ENCODE data around the gene ZBTB21.
"Not testable (repeated sequence)": the region's sequence is repeated elsewhere in the genome, so short reads cannot be mapped to it uniquely, and the experiment has no call there.

ZBTB21 gene

DNA sequence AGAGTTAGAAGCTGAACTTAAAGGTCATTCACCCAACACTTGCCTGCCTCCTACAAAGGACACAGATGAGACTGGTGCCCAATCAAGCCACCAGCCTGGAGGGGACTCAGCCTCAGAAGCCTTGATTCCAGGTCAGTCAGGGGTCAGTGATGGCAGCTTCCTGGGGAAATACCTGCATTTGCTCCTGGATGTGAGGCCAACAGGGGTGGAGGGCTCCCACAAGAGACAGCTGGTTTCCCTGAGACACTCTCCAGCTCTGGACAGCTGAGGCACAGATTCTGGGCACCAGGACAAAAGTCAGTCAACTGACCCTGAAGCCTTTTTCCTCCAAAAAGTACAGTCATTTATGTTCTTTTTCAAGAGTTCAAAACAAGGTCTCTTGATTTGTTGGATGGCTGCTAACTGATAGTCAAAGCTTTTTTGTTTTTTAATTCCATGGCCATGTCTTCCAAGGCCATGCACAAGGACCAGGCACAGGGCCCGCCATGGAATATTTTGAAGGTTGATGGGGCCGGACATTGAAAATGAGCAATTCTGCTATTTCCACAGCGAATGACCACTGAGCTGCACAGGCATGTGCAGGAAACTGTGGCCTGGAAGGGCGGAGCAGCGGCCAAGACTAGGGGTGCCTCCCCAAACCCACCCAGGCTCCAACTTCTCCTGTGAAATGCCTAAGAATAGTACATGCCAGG is 58.1 kb downstream of the ZBTB21 start:
- DNase-seq (ENCODE audit: low spot score) = no peak

DNA sequence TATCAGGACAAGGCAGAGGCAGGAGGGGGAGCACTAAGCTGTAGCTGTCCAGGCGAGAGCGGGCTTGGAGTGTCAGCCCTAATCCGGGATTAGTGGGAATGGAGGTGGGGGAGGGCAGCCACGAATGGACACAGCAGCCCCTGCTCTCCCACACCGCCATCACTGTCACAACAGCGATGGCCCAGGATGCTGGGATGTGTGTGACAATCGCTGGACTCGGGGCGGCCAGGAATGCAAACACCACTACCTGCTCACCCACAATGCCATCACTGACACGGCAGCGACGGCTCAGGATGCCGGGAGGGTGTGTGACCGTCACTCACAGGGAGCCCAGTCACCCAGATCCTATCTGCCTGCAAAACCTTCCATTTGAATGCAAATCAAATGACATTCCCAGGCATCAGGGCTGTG is 59.2 kb downstream of the ZBTB21 start:
- DNase-seq (ENCODE audit: low spot score) = no peak

DNA sequence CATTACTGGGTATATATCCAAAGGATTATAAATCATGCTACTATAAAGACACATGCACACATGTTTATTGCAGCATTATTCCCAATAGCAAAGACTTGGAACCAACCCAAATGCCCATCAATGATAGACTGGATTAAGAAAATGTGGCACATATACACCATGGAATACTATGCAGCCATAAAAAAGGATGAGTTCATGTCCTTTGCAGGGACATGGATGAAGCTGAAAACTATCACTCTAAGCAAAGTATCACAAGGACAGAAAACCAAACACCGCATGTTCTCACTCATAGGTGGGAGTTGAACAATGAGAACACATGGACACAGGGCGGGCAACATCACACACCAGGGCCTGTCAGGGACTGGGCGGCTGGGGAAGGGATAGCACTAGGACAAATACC is 60.5 kb downstream of the ZBTB21 start:
- not testable (repeated sequence) for DNase-seq (ENCODE audit: low spot score)

DNA sequence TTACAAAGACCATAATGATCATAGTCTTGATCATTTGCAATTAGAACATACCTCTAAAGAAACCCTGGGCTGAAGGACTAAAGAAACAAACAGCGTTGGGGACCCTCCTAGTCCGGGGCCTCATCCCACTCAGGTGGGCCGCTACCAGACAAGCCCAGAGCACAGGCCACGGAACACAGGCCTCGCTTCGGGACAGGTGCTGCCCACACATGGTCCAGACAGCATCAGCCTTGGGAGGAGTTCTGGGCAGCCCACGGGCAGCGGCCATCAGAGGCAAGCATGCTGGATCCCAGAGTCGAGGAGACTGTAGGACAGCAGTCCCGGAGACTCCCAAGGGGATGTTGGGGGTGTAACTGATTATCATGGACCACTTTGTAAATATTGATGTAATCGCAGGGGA is 61.3 kb downstream of the ZBTB21 start:
- DNase-seq (ENCODE audit: low spot score) = no peak

DNA sequence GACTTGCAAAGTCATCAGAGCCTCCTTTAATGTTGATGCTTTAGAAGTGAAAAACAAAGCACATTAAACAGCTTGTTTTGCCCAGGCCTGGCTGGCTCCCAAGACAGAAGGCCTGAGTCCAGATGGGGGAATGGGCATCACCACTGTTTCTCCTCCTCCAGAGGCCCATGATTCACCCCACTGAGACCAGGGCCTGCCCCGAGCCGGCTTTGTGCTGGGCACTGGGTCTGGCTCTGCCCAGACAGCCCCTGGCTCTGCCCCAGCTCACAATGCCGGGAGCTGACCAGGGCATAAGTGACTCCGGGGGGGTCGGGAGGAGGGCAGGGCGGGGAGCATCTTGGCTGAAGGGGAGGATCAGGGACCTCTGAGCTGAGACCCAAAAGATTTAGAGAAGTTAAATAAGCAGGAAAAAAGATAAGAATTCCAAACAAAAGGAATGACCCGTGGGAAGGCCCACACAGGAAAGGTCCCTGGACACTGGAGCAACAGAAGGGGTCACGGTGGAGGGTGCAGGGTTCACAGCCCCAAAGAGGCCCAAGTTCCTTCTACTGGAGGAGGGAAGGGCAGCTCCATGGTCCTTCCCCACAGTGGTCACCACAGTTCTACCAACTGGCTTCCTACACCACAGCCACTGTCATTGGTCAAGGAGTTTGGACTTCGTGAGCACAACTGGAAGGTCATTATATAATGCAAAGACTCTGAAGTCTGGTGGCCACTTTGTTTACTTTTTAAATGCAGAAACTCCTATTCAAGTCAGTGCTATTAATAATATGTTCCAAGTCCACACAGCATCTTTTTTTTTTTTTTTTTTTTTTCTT is 61.9 kb downstream of the ZBTB21 start:
- DNase-seq (ENCODE audit: low spot score) = peak; percentile 55

GRCh38 chr21:41945982-41946381 is 64.2 kb downstream of the ZBTB21 start:
- DNase-seq (ENCODE audit: low spot score) = no peak

- no peak for DNase-seq (ENCODE audit: low spot score)
Observed at GRCh38 chr21:41943851-41944250, 66.3 kb downstream of the ZBTB21 start.

- DNase-seq (ENCODE audit: low spot score) = no peak
Observed at GRCh38 chr21:41942457-41942856, 67.7 kb downstream of the ZBTB21 start.

DNA sequence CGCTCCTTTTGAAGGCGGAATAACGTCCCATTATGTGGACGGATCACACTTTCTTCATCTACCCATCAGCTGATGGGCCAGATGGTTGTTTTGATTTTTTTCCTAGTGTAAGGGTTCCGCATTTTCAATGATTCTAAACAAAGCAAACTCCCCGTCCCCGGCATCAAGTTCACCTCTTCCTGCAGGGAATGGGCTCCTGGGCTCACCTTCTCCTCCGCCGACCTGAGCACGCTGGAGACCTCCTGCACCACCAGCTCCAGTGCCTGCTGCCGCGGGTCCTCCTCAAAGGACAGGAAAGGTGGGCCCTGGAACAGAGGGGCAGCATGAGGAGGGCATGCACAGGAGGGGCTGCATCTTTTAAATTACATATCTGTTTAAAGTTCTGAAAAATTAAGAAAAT is 68.2 kb downstream of the ZBTB21 start:
- DNase-seq (ENCODE audit: low spot score) = no peak

DNA sequence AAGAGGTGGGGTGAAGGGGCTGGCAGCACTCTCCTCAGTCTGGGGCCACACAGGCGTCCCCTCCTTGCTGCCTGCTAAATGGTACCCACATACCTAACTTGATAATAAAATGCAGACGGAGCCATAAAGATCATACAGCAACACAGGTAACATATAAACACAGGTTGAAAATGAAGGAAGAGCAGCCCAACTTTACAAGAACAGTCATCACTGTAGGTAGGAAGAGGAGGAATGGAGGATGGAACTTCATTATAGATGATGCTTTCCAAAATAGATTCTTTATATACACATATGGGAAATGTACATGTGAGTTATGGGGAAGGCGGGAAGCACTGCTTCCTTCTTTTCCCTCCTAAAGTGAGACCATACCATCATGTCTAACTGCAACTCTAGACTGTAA is 69.7 kb downstream of the ZBTB21 start:
- DNase-seq (ENCODE audit: low spot score) = no peak

GRCh38 chr21:41939391-41939790 is 70.8 kb downstream of the ZBTB21 start:
- DNase-seq (ENCODE audit: low spot score) = no peak
